Panc1 (cell line): Measurements from ENCODE around the gene NFATC2.

ENCODE experiments used
- CTCF ChIP-seq: fragments of 450-650 bp; IDR thresholded peaks from 2 replicates; pipeline ENCODE4 v1.5.1; 2017; ENCODE audit warnings: mild to moderate bottlenecking
- REST ChIP-seq, 2 experiments: IDR thresholded peaks; 2 replicates each; pipeline ENCODE4 v1.6.1; 2011 to 2012; ENCODE audit warnings: low read depth in 2 of 2, control low read depth in 1 of 2, low read length in 1 of 2, mild to moderate bottlenecking in 1 of 2, moderate library complexity in 1 of 2; ENCODE audit not compliant: insufficient read depth in 1 of 2

DNA sequence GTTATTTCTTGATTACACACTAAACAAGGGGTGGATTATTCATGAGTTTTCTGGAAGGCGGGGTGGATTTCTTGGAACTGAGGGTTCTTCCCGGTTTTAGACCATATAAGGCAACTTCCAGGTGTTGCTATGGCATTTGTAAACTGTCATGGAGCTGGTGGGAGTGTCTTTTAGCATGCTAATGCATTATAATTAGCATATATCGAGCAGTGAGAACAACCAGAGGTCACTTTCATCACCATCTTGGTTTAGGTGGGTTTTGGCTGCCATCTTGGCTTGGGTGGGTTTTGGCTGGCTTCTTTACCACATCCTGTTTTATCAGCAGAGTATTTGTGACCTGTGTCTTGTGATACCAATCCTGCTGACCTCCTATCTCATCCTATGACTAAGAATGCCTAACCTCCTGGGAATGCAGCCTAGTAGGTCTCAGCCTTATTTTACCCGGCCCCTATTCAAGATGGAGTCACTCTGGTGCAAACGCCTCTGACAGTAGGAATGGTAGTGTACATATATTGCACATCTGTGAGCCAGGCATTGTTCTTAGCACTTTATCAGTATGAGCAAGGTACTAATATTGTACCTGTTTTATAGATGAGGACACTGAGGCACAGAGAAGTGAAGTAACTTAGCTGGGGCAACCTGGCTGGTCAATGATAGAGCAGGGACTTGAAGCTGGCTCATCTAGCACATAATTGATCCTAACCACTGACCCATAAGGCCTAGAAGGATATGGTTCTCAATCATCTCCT, 203.7 kb downstream of the NFATC2 start:
- TF ChIP-seq CTCF (no peak), REST (IDR thresholded peaks at IDR 0.05; ENCODE audit: insufficient read depth in 1 of 2, low read depth in 2 of 2, low read length in 1 of 2) (no peak)
